NT2/D1 (cell line): ENCODE data around the gene GRK5.

Experiments used
- SUZ12 ChIP-seq: IDR thresholded peaks from 2 replicates; pipeline ENCODE4 v1.6.1; 2011; ENCODE audit not compliant: insufficient read length, insufficient read depth; ENCODE audit errors: extremely low read depth
- YY1 ChIP-seq: IDR thresholded peaks from 2 replicates; pipeline ENCODE4 v1.6.1; 2011; ENCODE audit not compliant: insufficient read length, insufficient read depth
- ZNF274 ChIP-seq: IDR thresholded peaks from 2 replicates; pipeline ENCODE4 v1.6.1; 2011; ENCODE audit warnings: mild to moderate bottlenecking, low read depth, low read length

- TF ChIP-seq YY1, result no peak
- no peak for TF ChIP-seq ZNF274
- TF ChIP-seq SUZ12, result no peak
Observed at GRCh38 chr10:119167041-119167440, 40.3 kb upstream of the GRK5 start.
